Measurements from ENCODE around the gene SNRK. TPM values are rescaled to one million over a fixed set of nuclear protein-coding genes. Genes with fewer than 3 reads are reported as not detected.
A peak's percentile ranks its signal among the peaks of the same experiment; 100 is the strongest.

SNRK gene
- total and polyA plus RNA-seq, 4 experiments from 2014 or later, result 39.8 to 108 (median 77.1) TPM

DNA sequence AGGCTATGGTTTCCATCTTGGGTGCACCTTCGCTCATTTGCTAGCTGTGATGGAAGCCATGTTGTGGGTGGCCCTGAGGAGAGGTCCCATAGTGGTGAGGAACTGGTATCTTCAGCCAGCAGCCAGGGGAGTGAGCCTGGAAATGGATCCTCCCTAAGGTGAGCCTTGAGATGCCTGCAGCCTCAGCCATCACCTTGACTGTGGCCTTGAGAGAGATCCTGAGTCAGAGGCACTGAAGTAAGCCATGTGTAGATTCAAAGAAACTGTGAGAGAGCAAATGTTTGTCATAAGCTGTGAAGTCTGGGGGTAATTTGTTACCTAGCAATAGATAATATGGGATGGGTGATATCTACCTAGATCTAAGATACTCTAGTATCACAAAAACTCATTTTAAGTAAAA lies 105.3 kb downstream of the SNRK start:
- H3K27ac Mint-ChIP-seq, result peak overlapping the region; percentile 76 to 98 (median 92)

GRCh38 chr3:43394041-43394554 lies 107.8 kb downstream of the SNRK start:
- Histone ChIP-seq H3K9me3 (ENCODE audit: control insufficient read depth in 1 of 2, low read length in 2 of 2) (no peaks in the 10 kb centered on the region), H3K4me1 (ENCODE audit: insufficient read depth, low read length) (peaks cover 28% of the 10 kb centered on the region), H3K27ac (ENCODE audit: low read depth, low read length) (no peak overlapping the region), H3K36me3 (ENCODE audit: insufficient read depth, low read length) (no peaks in the 10 kb centered on the region), H3K4me3 (ENCODE audit: low read length in 2 of 2) (no peak overlapping the region), H3K27me3 (ENCODE audit: insufficient read depth, low read length) (no peaks in the 10 kb centered on the region)
- DNase-seq, result no peak
- ChIA-PET CTCF (ENCODE audit: partially characterized antibody) (no interaction called here), POLR2A (ENCODE audit: partially characterized antibody) (interaction anchor here (1.3 to 1.5 kb wide), 2 partner anchors 11 to 48 kb away, joined by 4 to 5 read pairs; no protein-coding TSS in a partner anchor)
- peaks cover 35 to 59% (median 43%) of the 10 kb centered on the region in 4 donors for H3K4me1 Mint-ChIP-seq
- no peaks in the 10 kb centered on the region for H3K36me3 Mint-ChIP-seq
- H3K4me3 Mint-ChIP-seq, result no peak overlapping the region
- H3K27me3 Mint-ChIP-seq, result no peaks in the 10 kb centered on the region
- peak overlapping the region in 6 of 7 donors; percentile 22 to 90 (median 40) for H3K27ac Mint-ChIP-seq
- intact Hi-C loops (cut with micrococcal nuclease), result no loop called here
- H3K9me3 Mint-ChIP-seq, result peaks cover 0 to 3% (median 0%) of the 10 kb centered on the region in 8 donors

More for the DNA sequence above, 105.3 kb downstream of the SNRK start:
- peaks cover 0 to 3% (median 0%) of the 10 kb centered on the region in 8 donors for H3K9me3 Mint-ChIP-seq
- Histone ChIP-seq H3K36me3 (ENCODE audit: insufficient read depth, low read length) (no peaks in the 10 kb centered on the region), H3K4me1 (ENCODE audit: insufficient read depth, low read length) (peaks cover 53% of the 10 kb centered on the region), H3K27me3 (ENCODE audit: insufficient read depth, low read length) (no peaks in the 10 kb centered on the region), H3K27ac (ENCODE audit: low read depth, low read length) (no peak overlapping the region), H3K9me3 (ENCODE audit: control insufficient read depth in 1 of 2, low read length in 2 of 2) (no peaks in the 10 kb centered on the region), H3K4me3 (ENCODE audit: low read length in 2 of 2) (no peak overlapping the region)
- no peak overlapping the region for H3K4me3 Mint-ChIP-seq
- intact Hi-C loops (cut with micrococcal nuclease), result no loop called here
- POLR2A ChIA-PET (ENCODE audit: partially characterized antibody), result interaction anchor here (1.7 to 3.8 kb wide), 2 partner anchors 54 to 110 kb away, joined by 3 to 28 read pairs; no protein-coding TSS in a partner anchor
- CTCF ChIA-PET (ENCODE audit: partially characterized antibody), result interaction anchor here (1.1 kb wide), 1 partner anchor 12 kb away, joined by 3 read pairs; no protein-coding TSS in a partner anchor
- H3K36me3 Mint-ChIP-seq, result no peaks in the 10 kb centered on the region
- no peak for DNase-seq
- H3K27me3 Mint-ChIP-seq, result no peaks in the 10 kb centered on the region
- H3K4me1 Mint-ChIP-seq, result peaks cover 54 to 83% (median 67%) of the 10 kb centered on the region in 4 donors

DNA sequence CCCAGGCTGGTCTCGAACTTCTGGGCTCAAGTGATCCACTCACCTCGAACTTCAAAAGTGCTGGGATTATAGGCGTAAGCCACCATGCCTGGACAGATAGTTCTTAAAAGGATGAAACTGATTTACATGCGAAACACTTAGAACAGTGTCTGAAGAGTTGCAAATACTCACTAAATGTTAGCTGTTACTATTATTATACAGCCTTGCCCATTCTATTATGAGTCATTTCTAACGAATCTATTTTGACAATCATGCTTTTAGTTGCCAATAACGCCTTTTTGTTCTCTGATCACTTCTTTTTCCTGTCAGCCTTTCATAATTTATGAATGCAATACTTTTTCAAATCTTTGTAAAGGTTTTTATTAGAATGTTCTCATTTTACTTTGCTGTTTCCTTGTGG lies 112.7 kb downstream of the SNRK start:
- Mint-ChIP-seq H3K4me1 (peaks cover 5 to 10% (median 6%) of the 10 kb centered on the region in 4 donors), H3K27ac (no peak overlapping the region), H3K9me3 (no peaks in the 10 kb centered on the region), H3K27me3 (no peaks in the 10 kb centered on the region), H3K36me3 (no peaks in the 10 kb centered on the region), H3K4me3 (no peak overlapping the region)
- no peaks in the 10 kb centered on the region for H3K9me3 ChIP-seq (ENCODE audit: control insufficient read depth in 1 of 2, low read length in 2 of 2)
- no peaks in the 10 kb centered on the region for H3K36me3 ChIP-seq (ENCODE audit: insufficient read depth, low read length)
- ChIA-PET POLR2A (ENCODE audit: partially characterized antibody) (no interaction called here), CTCF (ENCODE audit: partially characterized antibody) (interaction anchor here (1.5 to 1.7 kb wide), 2 partner anchors 104 to 437 kb away, joined by 3 to 5 read pairs; no protein-coding TSS in a partner anchor)
- no peak overlapping the region for H3K4me3 ChIP-seq (ENCODE audit: low read length in 2 of 2)
- DNase-seq, result no peak
- H3K27me3 ChIP-seq (ENCODE audit: insufficient read depth, low read length), result no peaks in the 10 kb centered on the region
- H3K27ac ChIP-seq (ENCODE audit: low read depth, low read length), result no peak overlapping the region
- intact Hi-C loops (cut with micrococcal nuclease), result no loop called here
- no peaks in the 10 kb centered on the region for H3K4me1 ChIP-seq (ENCODE audit: insufficient read depth, low read length)

DNA sequence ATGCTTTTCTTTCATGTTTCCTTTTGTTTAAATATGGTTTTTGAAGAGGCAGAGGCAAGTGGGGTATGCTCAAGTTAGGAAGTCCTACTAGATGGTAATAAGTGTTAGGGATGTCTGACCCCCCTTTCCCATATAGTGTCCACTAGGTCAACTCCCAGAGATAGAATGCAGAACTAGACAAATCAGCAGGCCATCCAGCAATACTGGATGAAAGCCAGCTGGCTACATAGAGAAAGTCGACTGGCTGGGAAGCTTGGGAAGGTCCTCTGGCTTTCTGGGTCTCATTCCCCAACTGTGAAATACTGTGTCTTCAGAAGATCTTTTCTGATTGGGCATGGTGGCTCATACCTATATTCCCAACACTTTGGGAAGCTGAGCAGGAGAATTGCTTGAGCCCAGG lies 113.8 kb downstream of the SNRK start:
- Mint-ChIP-seq H3K9me3 (no peaks in the 10 kb centered on the region), H3K4me1 (peaks cover 0 to 1% (median 0%) of the 10 kb centered on the region in 4 donors), H3K27ac (peak overlapping the region in 2 of 7 donors; percentile 3 to 26), H3K27me3 (no peaks in the 10 kb centered on the region), H3K4me3 (no peak overlapping the region), H3K36me3 (no peaks in the 10 kb centered on the region)
- Histone ChIP-seq H3K27me3 (ENCODE audit: insufficient read depth, low read length) (no peaks in the 10 kb centered on the region), H3K4me3 (ENCODE audit: low read length in 2 of 2) (no peak overlapping the region), H3K36me3 (ENCODE audit: insufficient read depth, low read length) (no peaks in the 10 kb centered on the region), H3K27ac (ENCODE audit: low read depth, low read length) (no peak overlapping the region), H3K9me3 (ENCODE audit: control insufficient read depth in 1 of 2, low read length in 2 of 2) (no peaks in the 10 kb centered on the region), H3K4me1 (ENCODE audit: insufficient read depth, low read length) (no peaks in the 10 kb centered on the region)
- DNase-seq, result no peak
- ChIA-PET CTCF (ENCODE audit: partially characterized antibody) (interaction anchor here (1.7 kb wide), 1 partner anchor 438 kb away, joined by 5 read pairs; no protein-coding TSS in a partner anchor), POLR2A (ENCODE audit: partially characterized antibody) (no interaction called here)
- intact Hi-C loops (cut with micrococcal nuclease), result no loop called here

Other genes with a start within 250 kb of the SNRK start
- gene POMGNT2, start 180.5 kb upstream of the SNRK start, total RNA-seq, result 1 to 10 TPM; 5.4 TPM
- 1 to 10 TPM; 6.5 to 8.1 TPM for gene POMGNT2, start 180.5 kb upstream of the SNRK start, polyA plus RNA-seq